HepG2 (cell line): ENCODE data around the gene CLDN19. TPM values are rescaled to one million over a fixed set of nuclear protein-coding genes. Genes with fewer than 3 reads are reported as not detected.

ENCODE experiments used
- ATF1 ChIP-seq: IDR thresholded peaks from 2 replicates; pipeline ENCODE4 v1.6.1; 2016; ENCODE audit warnings: mild to moderate bottlenecking, control low read depth
- CEBPB ChIP-seq: IDR thresholded peaks from 2 replicates; pipeline ENCODE4 v1.6.1; 2011; ENCODE audit warnings: low read depth, low read length, improper control_type of control experiment, borderline replicate concordance
- CHD2 ChIP-seq: IDR thresholded peaks from 2 replicates; pipeline ENCODE4 v1.6.1; 2011; ENCODE audit warnings: low read depth, low read length, improper control_type of control experiment
- DMAP1 ChIP-seq: IDR thresholded peaks from 2 replicates; pipeline ENCODE4 v1.6.1; 2016
- ELF1 ChIP-seq: sonication (generic); formaldehyde crosslinking; IDR thresholded peaks from 2 replicates; pipeline ENCODE4 v1.4.0; 2020; ENCODE audit warnings: missing genetic modification reagents
- FOXA1 ChIP-seq, 2 experiments: fragments of 450-650 bp in 1 of 2; sonication (generic) in 1 of 2; formaldehyde crosslinking in 1 of 2; IDR thresholded peaks; 2 replicates each; pipeline versions ENCODE4 v1.4.0 to v1.6.1; 2016 to 2020; ENCODE audit warnings: missing genetic modification reagents in 1 of 2
- HES4 ChIP-seq: sonication (generic); formaldehyde crosslinking; IDR thresholded peaks from 2 replicates; pipeline ENCODE4 v1.9.0; 2021; ENCODE audit warnings: mild to moderate bottlenecking, missing genetic modification reagents, borderline replicate concordance
- HOXA5 ChIP-seq: sonication (generic); formaldehyde crosslinking; IDR thresholded peaks from 2 replicates; pipeline ENCODE4 v1.4.0; 2020; ENCODE audit warnings: missing genetic modification reagents
- IRX3 ChIP-seq: sonication (generic); formaldehyde crosslinking; IDR thresholded peaks from 2 replicates; pipeline ENCODE4 v1.8.1; 2023; ENCODE audit warnings: mild to moderate bottlenecking, low read depth, missing genetic modification reagents, borderline replicate concordance
- JDP2 ChIP-seq: sonication (generic); formaldehyde crosslinking; IDR thresholded peaks from 2 replicates; pipeline ENCODE4 v1.8.1; 2022; ENCODE audit warnings: missing genetic modification reagents, borderline replicate concordance
- KDM4B ChIP-seq: sonication (generic); formaldehyde crosslinking; IDR thresholded peaks from 2 replicates; pipeline ENCODE4 v1.4.0; 2020; ENCODE audit warnings: missing genetic modification reagents
- MTA1 ChIP-seq: sonication (generic); formaldehyde crosslinking; IDR thresholded peaks from 2 replicates; pipeline ENCODE4 v1.4.0; 2020; ENCODE audit warnings: missing genetic modification reagents, mild to moderate bottlenecking, borderline replicate concordance
- RBM39 ChIP-seq: fragments of 200-400 bp; formaldehyde crosslinking; IDR thresholded peaks from one replicate; pipeline ENCODE4 v1.6.1; 2018; ENCODE audit warnings: antibody characterized with exemption, mild to moderate bottlenecking, low read depth, low read length; ENCODE audit not compliant: poor library complexity, severe bottlenecking
- REXO4 ChIP-seq: sonication (generic); formaldehyde crosslinking; IDR thresholded peaks from 2 replicates; pipeline ENCODE4 v1.8.0; 2022; ENCODE audit warnings: missing genetic modification reagents, mild to moderate bottlenecking, borderline replicate concordance
- SKI ChIP-seq: fragments of 450-650 bp; IDR thresholded peaks from one replicate; pipeline ENCODE4 v1.6.1; 2018; ENCODE audit warnings: mild to moderate bottlenecking; ENCODE audit not compliant: partially characterized antibody
- SMARCE1 ChIP-seq: fragments of 450-650 bp; IDR thresholded peaks from 2 replicates; pipeline ENCODE4 v1.6.1; 2017; ENCODE audit warnings: borderline replicate concordance
- SSRP1 ChIP-seq: IDR thresholded peaks from 2 replicates; pipeline ENCODE4 v1.6.1; 2016; ENCODE audit warnings: control low read depth
- TAF1 ChIP-seq: sonication (generic); formaldehyde crosslinking; IDR thresholded peaks from 2 replicates; pipeline ENCODE4 v1.4.0; 2020; ENCODE audit warnings: missing genetic modification reagents
- TBX3 ChIP-seq: fragments of 450-650 bp; IDR thresholded peaks from 2 replicates; pipeline ENCODE4 v1.6.1; 2017; ENCODE audit warnings: antibody characterized with exemption, mild to moderate bottlenecking, inconsistent platforms, borderline replicate concordance
- ZMAT3 ChIP-seq: sonication (generic); formaldehyde crosslinking; conservative IDR thresholded peaks from 2 replicates; pipeline ENCODE4 v1.7.0; 2021; ENCODE audit warnings: missing genetic modification reagents
- ZNF260 ChIP-seq: sonication (generic); formaldehyde crosslinking; IDR thresholded peaks from 2 replicates; pipeline ENCODE4 v1.4.0; 2020; ENCODE audit warnings: missing genetic modification reagents, low read depth, mild to moderate bottlenecking, borderline replicate concordance
- ZNF552 ChIP-seq: sonication (generic); formaldehyde crosslinking; IDR thresholded peaks from 2 replicates; pipeline ENCODE4 v1.9.0; 2022; ENCODE audit warnings: missing genetic modification reagents, mild to moderate bottlenecking, borderline replicate concordance
- ZNF567 ChIP-seq: sonication (generic); formaldehyde crosslinking; IDR thresholded peaks from 2 replicates; pipeline ENCODE4 v1.8.1; 2023; ENCODE audit warnings: mild to moderate bottlenecking, missing genetic modification reagents, borderline replicate concordance
- ZNF644 ChIP-seq: IDR thresholded peaks from 2 replicates; pipeline ENCODE4 v1.6.1; 2016; ENCODE audit warnings: low read depth
- ZNF652 ChIP-seq: IDR thresholded peaks from 2 replicates; pipeline ENCODE4 v1.6.1; 2016; ENCODE audit warnings: low read depth, borderline replicate concordance
- ZNF878 ChIP-seq: sonication (generic); formaldehyde crosslinking; IDR thresholded peaks from 2 replicates; pipeline ENCODE4 v1.8.1; 2023; ENCODE audit warnings: mild to moderate bottlenecking, missing genetic modification reagents, moderate library complexity
- ZNF883 ChIP-seq: sonication (generic); formaldehyde crosslinking; IDR thresholded peaks from 2 replicates; pipeline ENCODE4 v1.5.1; 2020; ENCODE audit warnings: mild to moderate bottlenecking, missing genetic modification reagents; ENCODE audit errors: not compliant biosample characterization
- polyA plus RNA-seq, 8 experiments: library from polyadenylated mRNA; depleted of rRNA in 3 of 8; stranded (reverse) in 7 of 8; unstranded in 1 of 8; fragments of >200 nt; fragmentation: Illumina TruSeq in 4 of 8; extraction: Trizol in 4 of 8; gene quantifications; 2 replicates each; pipeline versions ENCODE4 v1.2.1 to v1.2.3, GENCODE V29; 2011 to 2016; ENCODE audit warnings: low read depth in 4 of 8, missing spikeins in 1 of 8, mixed read lengths in 1 of 8; ENCODE audit not compliant: insufficient read depth in 1 of 8
- total RNA-seq, 5 experiments: library from RNA; depleted of rRNA; stranded (reverse); fragments of >200 nt; fragmentation: Illumina TruSeq; extraction: Trizol; gene quantifications; 2 replicates each; pipeline ENCODE4 v1.2.3, GENCODE V29; 2016; ENCODE audit warnings: low read depth in 1 of 5
- TF ChIP-seq, protein P1 (sequence below): IDR thresholded peaks from 2 replicates; pipeline ENCODE4 v1.6.1; 2012; ENCODE audit warnings: inconsistent platforms
- TF ChIP-seq, protein P2 (sequence below): sonication (generic); formaldehyde crosslinking; conservative IDR thresholded peaks from 2 replicates; pipeline ENCODE4 v1.4.0; 2020; ENCODE audit warnings: missing genetic modification reagents

Gene CLDN19
- total and polyA plus RNA-seq, 2 of the 13 experiments (the other 11 are each of a cell fraction or from before 2014, with no cell fraction given) = 5.0 to 7.6 TPM

DNA sequence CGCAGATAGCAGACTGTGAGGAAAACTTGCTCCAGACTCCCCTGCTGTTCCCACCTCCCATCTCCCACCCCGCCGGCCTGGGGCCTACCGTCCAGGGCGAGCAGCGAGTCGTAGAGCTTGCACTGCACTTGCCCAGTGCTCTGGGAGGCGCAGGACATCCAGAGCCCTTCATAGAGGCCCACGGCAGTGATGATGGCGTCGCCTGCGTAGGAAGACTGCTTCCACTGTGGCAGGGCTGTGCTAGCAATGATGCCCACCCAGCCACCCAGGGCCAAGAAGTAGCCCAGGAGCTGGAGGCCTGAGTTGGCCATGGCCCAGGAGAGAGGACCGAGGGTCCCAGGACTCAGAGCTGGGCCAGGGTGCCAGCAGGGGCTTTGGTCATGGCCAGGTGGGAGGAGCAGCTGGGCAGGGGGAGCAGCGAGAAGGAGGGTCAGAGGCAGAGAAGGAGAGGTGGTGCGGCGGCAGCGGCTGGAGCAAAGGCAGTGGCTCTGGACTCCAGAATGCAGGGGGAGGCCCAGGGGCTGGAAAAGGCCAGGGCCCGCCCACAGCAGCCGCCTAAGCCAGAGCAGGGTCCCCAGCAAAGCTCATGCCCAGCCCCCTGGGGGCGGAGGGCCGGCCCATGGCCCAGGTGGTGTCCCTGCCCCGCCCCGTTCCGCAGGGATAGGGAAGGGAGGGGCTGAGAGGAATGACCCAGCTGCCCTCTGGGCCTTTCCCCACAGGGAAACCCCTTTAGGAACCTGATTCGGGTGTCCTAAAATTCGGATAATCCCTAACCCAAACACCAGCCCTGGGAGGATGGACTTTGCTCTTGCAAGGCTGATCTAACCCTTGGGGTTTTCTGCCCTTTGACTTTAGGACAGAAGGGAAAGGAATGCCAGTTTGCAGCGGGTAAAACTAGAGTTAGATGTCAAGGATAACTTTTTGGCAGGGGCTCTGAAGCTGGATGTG, at the start of gene CLDN19 (continued):
- no peak for TF ChIP-seq IRX3 (CRISPR knock-in tag)
- TF ChIP-seq, protein P1, sequence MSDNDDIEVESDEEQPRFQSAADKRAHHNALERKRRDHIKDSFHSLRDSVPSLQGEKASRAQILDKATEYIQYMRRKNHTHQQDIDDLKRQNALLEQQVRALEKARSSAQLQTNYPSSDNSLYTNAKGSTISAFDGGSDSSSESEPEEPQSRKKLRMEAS = peak; percentile 18; the same call in 1 of the 2 replicates
- TF ChIP-seq ZNF878 (CRISPR knock-in tag) = no peak
- TF ChIP-seq CEBPB = no peak
- TF ChIP-seq ZNF260 = no peak
- TF ChIP-seq KDM4B = no peak
- TF ChIP-seq ZNF567 (CRISPR knock-in tag) = no peak; the same call in none of the 2 replicates
- TF ChIP-seq RBM39 = peak; percentile 55
- TF ChIP-seq MTA1 (CRISPR knock-in tag) = peak; percentile 27; the same call in 1 of the 2 replicates
- no peak for TF ChIP-seq DMAP1 (CRISPR knock-in tag)
- TF ChIP-seq JDP2 (CRISPR knock-in tag) = no peak
- TF ChIP-seq, protein P2, sequence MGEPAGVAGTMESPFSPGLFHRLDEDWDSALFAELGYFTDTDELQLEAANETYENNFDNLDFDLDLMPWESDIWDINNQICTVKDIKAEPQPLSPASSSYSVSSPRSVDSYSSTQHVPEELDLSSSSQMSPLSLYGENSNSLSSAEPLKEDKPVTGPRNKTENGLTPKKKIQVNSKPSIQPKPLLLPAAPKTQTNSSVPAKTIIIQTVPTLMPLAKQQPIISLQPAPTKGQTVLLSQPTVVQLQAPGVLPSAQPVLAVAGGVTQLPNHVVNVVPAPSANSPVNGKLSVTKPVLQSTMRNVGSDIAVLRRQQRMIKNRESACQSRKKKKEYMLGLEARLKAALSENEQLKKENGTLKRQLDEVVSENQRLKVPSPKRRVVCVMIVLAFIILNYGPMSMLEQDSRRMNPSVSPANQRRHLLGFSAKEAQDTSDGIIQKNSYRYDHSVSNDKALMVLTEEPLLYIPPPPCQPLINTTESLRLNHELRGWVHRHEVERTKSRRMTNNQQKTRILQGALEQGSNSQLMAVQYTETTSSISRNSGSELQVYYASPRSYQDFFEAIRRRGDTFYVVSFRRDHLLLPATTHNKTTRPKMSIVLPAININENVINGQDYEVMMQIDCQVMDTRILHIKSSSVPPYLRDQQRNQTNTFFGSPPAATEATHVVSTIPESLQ = no peak
- no peak for TF ChIP-seq REXO4 (CRISPR knock-in tag)
- no peak for TF ChIP-seq FOXA1 (IDR thresholded peaks at IDR 0.05)
- TF ChIP-seq FOXA1 (CRISPR knock-in tag; IDR thresholded peaks at IDR 0.05) = no peak
- TF ChIP-seq SSRP1 (CRISPR knock-in tag) = no peak
- TF ChIP-seq HES4 (CRISPR knock-in tag) = no peak
- TF ChIP-seq ELF1 (CRISPR knock-in tag) = no peak; the same call in 1 of the 2 replicates
- no peak for TF ChIP-seq ATF1 (CRISPR knock-in tag)
- no peak for TF ChIP-seq ZNF652
- no peak for TF ChIP-seq SKI
- peak; percentile 45; the same call in 1 of the 2 replicates for TF ChIP-seq TAF1
- TF ChIP-seq ZNF644 (CRISPR knock-in tag) = 0 out of 2 replicates have a peak, but pooled peaks have one; percentile 19
- TF ChIP-seq SMARCE1 = no peak
- no peak for TF ChIP-seq TBX3
- no peak for TF ChIP-seq HOXA5 (CRISPR knock-in tag)
- TF ChIP-seq ZNF552 (CRISPR knock-in tag) = no peak
- no peak for TF ChIP-seq CHD2
- TF ChIP-seq ZMAT3 = peak; percentile 37; the same call in 1 of the 2 replicates
- TF ChIP-seq ZNF883 (CRISPR knock-in tag) = no peak
